T-helper 1 cell treated with Interleukin-12 subunit alpha and Interleukin-12 subunit beta and Interleukin-4 antibody, amounts not matched to agents 30 ng/mL and 1 ng/mL, for 36 hours (primary cell): Measurements from ENCODE around the gene HTR7. TPM values are rescaled to one million over a fixed set of nuclear protein-coding genes. Genes with fewer than 3 reads are reported as not detected.

Source experiments
- intact Hi-C: fragments of 100-400 bp; cut with micrococcal nuclease; formaldehyde crosslinking; loops from one replicate; pipeline ENCODE4 v1.15.1; 2024
- total RNA-seq: library from RNA; stranded (reverse); gene quantifications from 2 replicates; pipeline ENCODE4 v1.2.3, GENCODE V29; 2022

The HTR7 gene
- total RNA-seq, 1 donor from 2014 or later: not detected

GRCh38 chr10:90743291-90743690, 114.5 kb downstream of the HTR7 start:
- intact Hi-C loops: no loop called here

GRCh38 chr10:90741926-90742565, 115.8 kb downstream of the HTR7 start:
- intact Hi-C loops: no loop called here

GRCh38 chr10:90740265-90740664, 117.6 kb downstream of the HTR7 start:
- intact Hi-C loops: no loop called here

- intact Hi-C loops: no loop called here
Measured at GRCh38 chr10:90738885-90739284, 119.0 kb downstream of the HTR7 start.

GRCh38 chr10:90734415-90734814, 123.4 kb downstream of the HTR7 start:
- intact Hi-C loops: no loop called here

GRCh38 chr10:90732581-90732980, 125.3 kb downstream of the HTR7 start:
- intact Hi-C loops: no loop called here

GRCh38 chr10:90723416-90724068, 134.3 kb downstream of the HTR7 start:
- intact Hi-C loops: no loop called here

GRCh38 chr10:90722832-90723231, 135.0 kb downstream of the HTR7 start:
- intact Hi-C loops: no loop called here

- intact Hi-C loops: no loop called here
Measured at GRCh38 chr10:90718182-90718581, 139.7 kb downstream of the HTR7 start.

GRCh38 chr10:90712529-90712928, 145.3 kb downstream of the HTR7 start:
- intact Hi-C loops: no loop called here

GRCh38 chr10:90709727-90710126, 148.1 kb downstream of the HTR7 start:
- intact Hi-C loops: no loop called here

GRCh38 chr10:90707657-90708056, 150.2 kb downstream of the HTR7 start:
- intact Hi-C loops: no loop called here

- intact Hi-C loops: no loop called here
Measured at GRCh38 chr10:90701428-90701827, 156.4 kb downstream of the HTR7 start.

GRCh38 chr10:90695915-90696676, 161.7 kb downstream of the HTR7 start:
- intact Hi-C loops: no loop called here

Other genes with a start within 250 kb of the HTR7 start
- 50.5 and 52.0 TPM in 2 replicates for gene RPP30, start 13.9 kb upstream of the HTR7 start, total RNA-seq
- gene ANKRD1, start 63.0 kb upstream of the HTR7 start, total RNA-seq: not detected in 2 replicates